Prostate gland (tissue), 2 donors: ENCODE results near the gene INSR. TPM values are rescaled to one million over a fixed set of nuclear protein-coding genes. Genes with fewer than 3 reads are reported as not detected.

Source experiments
- DNase-seq: peaks from one replicate; pipeline ENCODE4 v3.0.0-alpha.2; 2019; ENCODE audit warnings: low spot score
- H3K27ac ChIP-seq, 2 donors: fragments of 200-600 bp; sonication (generic); 2 replicates each; pipeline ENCODE4 v1.5.1; 2017 to 2019
- H3K27me3 ChIP-seq: fragments of 200-600 bp; sonication (generic); replicated peaks from 2 replicates; pipeline ENCODE4 v1.5.1; 2019; ENCODE audit not compliant: insufficient read depth
- H3K36me3 ChIP-seq, 2 donors: fragments of 200-600 bp; sonication (generic); 1 replicate in 1 of 2; 2 replicates in 1 of 2; pipeline versions ENCODE4 v1.5.1 to v1.8.1; 2017 to 2019
- H3K4me1 ChIP-seq: fragments of 200-600 bp; sonication (generic); replicated peaks from 2 replicates; pipeline ENCODE4 v1.5.1; 2019
- H3K4me3 ChIP-seq, 2 donors: fragments of 200-600 bp; sonication (generic); 2 replicates each; pipeline ENCODE4 v1.5.1; 2017 to 2019
- H3K9me3 ChIP-seq: fragments of 200-600 bp; sonication (generic); 2 replicates; pipeline ENCODE4 v1.5.1; 2017
- POLR2A ChIP-seq: fragments of 450-650 bp; IDR thresholded peaks from one replicate; pipeline ENCODE4 v1.6.1; 2016; ENCODE audit warnings: antibody characterized with exemption, mild to moderate bottlenecking
- POLR2AphosphoS5 ChIP-seq: sonication (generic); formaldehyde crosslinking; IDR thresholded peaks from one replicate; pipeline ENCODE4 v1.6.1; 2017; ENCODE audit warnings: antibody characterized with exemption
- whole genome bisulfite sequencing: methylation state at CpG from one replicate; pipeline ENCODE4 v1.1.5; 2018; 5-methylcytosine and 5-hydroxymethylcytosine counted together
- intact Hi-C: fragments of 100-400 bp; cut with DNase I; formaldehyde crosslinking; loops from one replicate; pipeline ENCODE4 v1.14.2; 2022
- total RNA-seq, 2 donors: library from RNA; depleted of rRNA; stranded (reverse); fragments of >200 nt; gene quantifications; one replicate each; pipeline ENCODE4 v1.1.0, GENCODE V29; 2016
- TF ChIP-seq, protein P1 (sequence below), 4 experiments: fragments of 200-600 bp in 2 of 4; fragments of 450-650 bp in 2 of 4; sonication (generic) in 2 of 4; IDR thresholded peaks; 1 replicate in 3 of 4; 2 replicates in 1 of 4; pipeline ENCODE4 v1.5.1; 2016 to 2019; ENCODE audit warnings: antibody characterized with exemption in 4 of 4, mild to moderate bottlenecking in 2 of 4, moderate library complexity in 2 of 4

The INSR gene
- total RNA-seq, 2 donors from 2014 or later: 51.2 to 124 TPM

DNA sequence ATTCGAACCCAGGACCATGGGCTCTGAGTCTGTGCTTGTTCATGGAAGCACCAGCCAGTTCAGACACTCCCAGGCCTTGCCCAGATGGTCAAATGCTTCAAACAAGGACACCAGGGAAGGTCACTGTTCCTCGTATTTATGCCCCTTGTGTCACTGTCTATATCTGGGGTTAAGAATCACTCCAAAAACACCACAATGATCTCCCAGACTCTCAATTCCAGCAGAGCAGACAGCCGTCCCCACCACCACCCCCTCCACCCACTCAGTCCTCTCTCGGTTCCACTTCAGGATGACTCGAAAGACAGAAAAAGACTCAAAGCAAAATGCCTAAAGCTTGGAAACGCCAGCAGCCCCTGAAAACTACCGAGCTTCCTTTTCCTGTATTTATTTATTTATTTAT, 79.0 kb downstream of the INSR start:
- TF ChIP-seq POLR2A: no peak
- TF ChIP-seq, protein P1, sequence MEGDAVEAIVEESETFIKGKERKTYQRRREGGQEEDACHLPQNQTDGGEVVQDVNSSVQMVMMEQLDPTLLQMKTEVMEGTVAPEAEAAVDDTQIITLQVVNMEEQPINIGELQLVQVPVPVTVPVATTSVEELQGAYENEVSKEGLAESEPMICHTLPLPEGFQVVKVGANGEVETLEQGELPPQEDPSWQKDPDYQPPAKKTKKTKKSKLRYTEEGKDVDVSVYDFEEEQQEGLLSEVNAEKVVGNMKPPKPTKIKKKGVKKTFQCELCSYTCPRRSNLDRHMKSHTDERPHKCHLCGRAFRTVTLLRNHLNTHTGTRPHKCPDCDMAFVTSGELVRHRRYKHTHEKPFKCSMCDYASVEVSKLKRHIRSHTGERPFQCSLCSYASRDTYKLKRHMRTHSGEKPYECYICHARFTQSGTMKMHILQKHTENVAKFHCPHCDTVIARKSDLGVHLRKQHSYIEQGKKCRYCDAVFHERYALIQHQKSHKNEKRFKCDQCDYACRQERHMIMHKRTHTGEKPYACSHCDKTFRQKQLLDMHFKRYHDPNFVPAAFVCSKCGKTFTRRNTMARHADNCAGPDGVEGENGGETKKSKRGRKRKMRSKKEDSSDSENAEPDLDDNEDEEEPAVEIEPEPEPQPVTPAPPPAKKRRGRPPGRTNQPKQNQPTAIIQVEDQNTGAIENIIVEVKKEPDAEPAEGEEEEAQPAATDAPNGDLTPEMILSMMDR (IDR thresholded peaks at IDR 0.05): no peak
- no peak for TF ChIP-seq POLR2AphosphoS5
- H3K27me3 ChIP-seq: no peaks in the 10 kb centered on the region
- DNase-seq: no peak
- H3K4me3 ChIP-seq: no peak overlapping the region
- 75% methylated on average over 7 of the region's 7 CpGs for WGBS
- no peaks in the 10 kb centered on the region for H3K9me3 ChIP-seq
- no peak overlapping the region for H3K27ac ChIP-seq
- H3K36me3 ChIP-seq: no peaks in the 10 kb centered on the region
- H3K4me1 ChIP-seq: no peaks in the 10 kb centered on the region
- intact Hi-C loops: no loop called here

DNA sequence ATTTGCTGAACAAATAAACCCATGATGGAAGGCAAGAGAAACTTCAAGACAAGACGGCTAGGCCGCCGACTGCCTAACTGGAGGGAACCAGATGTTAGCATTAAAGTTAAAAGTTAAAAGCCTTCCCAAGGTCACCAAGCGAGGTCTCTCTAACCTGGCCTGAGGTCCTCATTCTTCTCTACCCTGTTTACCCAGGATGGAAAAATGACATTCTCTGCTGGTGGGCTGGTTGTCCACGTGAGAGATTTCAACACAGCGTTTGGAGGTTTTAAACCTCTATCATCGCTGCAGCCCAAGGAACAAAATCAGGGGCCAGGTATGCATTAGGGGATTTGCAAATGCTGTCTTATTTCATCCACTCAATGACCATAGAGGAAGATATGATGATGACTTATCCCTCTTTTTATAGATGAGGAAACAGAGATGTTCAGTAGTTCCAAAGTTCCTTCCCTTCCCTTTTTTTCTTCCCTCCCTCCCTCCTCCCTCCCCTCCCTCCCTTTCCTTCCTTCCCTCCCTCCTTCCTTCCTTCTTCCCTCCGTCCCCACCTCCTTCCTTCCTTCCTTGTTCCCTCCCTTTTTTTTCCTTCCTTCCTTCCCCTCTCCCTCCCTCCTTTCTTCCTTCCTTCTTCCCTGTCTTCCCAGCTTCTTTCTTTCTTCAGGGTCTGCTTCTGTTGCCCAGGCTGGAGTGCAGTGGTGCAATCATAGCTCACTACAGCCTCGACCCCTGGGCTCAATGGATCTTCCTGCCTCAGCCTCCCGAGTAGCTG, 79.7 kb downstream of the INSR start:
- TF ChIP-seq POLR2A (no peak), POLR2AphosphoS5 (no peak)
- TF ChIP-seq, protein P1 (IDR thresholded peaks at IDR 0.05): no peak
- WGBS: 64% methylated on average over 10 of the region's 10 CpGs
- Histone ChIP-seq H3K27me3 (no peaks in the 10 kb centered on the region), H3K4me3 (no peak overlapping the region), H3K4me1 (no peaks in the 10 kb centered on the region), H3K36me3 (no peaks in the 10 kb centered on the region), H3K27ac (no peak overlapping the region), H3K9me3 (no peaks in the 10 kb centered on the region)
- DNase-seq: no peak
- intact Hi-C loops: no loop called here

DNA sequence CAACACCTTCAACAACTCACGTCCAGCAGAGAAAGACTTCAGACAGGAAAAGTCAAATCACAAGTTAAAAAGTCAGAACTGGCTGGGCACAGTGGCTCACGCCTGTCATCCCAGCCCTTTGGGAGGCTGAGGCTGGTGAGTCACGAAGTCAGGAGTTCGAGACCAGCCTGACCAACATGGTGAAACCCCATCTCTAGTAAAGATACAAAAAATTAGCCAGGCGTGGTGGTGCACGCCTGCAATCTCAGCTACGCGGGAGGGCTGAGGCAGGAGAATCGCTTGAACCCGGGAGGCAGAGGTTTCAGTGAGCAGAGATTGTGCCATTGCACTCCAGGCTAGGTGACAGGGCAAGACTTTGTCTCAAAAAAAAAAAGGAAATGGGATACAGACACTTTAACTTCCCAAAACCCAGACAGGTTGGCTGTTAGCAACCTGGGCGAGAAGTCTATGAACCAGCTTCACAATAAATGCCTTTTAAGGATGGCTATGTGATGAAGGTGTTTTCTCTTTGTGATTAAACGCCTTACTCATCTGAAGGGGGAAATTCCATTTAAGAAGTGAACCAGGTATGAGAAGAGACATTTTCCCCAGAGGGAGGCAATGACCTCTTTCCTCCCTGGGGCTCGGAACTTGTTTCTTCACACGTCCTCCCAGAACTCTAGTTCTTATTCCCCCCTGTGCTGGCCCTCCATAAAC, 80.4 kb downstream of the INSR start:
- 78% methylated on average over 14 of the region's 14 CpGs for WGBS
- Histone ChIP-seq H3K4me3 (no peak overlapping the region), H3K9me3 (no peaks in the 10 kb centered on the region), H3K4me1 (no peaks in the 10 kb centered on the region), H3K27me3 (no peaks in the 10 kb centered on the region), H3K27ac (no peak overlapping the region), H3K36me3 (no peaks in the 10 kb centered on the region)
- intact Hi-C loops: no loop called here
- no peak for DNase-seq
- TF ChIP-seq, protein P1 (IDR thresholded peaks at IDR 0.05): no peak
- TF ChIP-seq POLR2AphosphoS5 (no peak), POLR2A (no peak)

DNA sequence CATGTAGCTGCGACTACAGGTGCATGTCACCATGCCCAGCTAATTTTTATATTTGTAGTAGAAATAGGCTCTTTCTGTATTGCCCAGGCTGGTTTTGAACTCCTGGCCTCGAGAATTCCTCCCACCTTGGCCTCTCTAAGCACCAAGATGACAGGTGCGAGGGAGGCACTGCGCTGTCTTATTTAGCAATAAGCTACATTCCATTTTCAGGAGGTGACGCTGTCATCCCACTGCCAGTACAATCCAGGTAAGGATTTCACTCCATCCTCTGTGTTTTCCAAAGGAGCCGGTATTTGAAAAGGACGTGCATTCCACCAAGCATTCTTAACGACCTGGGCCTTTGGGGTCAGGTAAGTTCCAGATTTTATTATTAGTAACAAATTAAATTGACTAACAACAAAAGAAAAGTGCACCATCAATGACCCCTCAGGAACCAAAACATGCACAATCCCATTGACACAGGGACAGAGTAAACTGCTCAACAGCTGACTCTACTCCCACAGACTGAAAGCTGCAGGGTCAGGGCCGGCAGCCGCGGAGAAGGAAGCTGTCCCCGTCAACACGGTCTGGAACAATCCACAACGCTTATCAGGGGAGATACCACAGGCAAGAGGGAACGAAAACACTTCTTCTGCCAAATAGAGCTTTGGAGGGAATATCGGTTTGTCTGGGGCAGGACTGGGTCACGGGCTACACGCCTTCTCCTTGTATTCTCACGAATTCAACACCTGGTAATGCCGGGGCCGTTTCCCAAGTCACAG, 82.8 kb downstream of the INSR start:
- no peaks in the 10 kb centered on the region for H3K4me1 ChIP-seq

More for the DNA sequence above, 82.8 kb downstream of the INSR start:
- Histone ChIP-seq H3K27ac (no peak overlapping the region), H3K4me3 (no peak overlapping the region), H3K9me3 (no peaks in the 10 kb centered on the region), H3K36me3 (no peaks in the 10 kb centered on the region), H3K27me3 (no peaks in the 10 kb centered on the region)
- TF ChIP-seq, protein P1 (IDR thresholded peaks at IDR 0.05): no peak
- TF ChIP-seq POLR2A (no peak), POLR2AphosphoS5 (no peak)
- intact Hi-C loops: no loop called here
- WGBS: 46% methylated on average over 21 of the region's 21 CpGs
- DNase-seq: no peak
